AG09319 (cell line): ENCODE measurements around the gene NAPB.
A peak's percentile ranks its signal among the peaks of the same experiment; 100 is the strongest.

Experiments used
- DNase-seq: peaks from one replicate; pipeline ENCODE4 v3.0.0-alpha.2; 2010; ENCODE audit warnings: low read depth; ENCODE audit errors: extremely low read depth
- TF ChIP-seq, protein P1 (sequence below): IDR thresholded peaks from 2 replicates; pipeline ENCODE4 v1.5.1; 2011; ENCODE audit warnings: low read depth, mild to moderate bottlenecking, inconsistent platforms, low read length, moderate library complexity

The NAPB gene

DNA sequence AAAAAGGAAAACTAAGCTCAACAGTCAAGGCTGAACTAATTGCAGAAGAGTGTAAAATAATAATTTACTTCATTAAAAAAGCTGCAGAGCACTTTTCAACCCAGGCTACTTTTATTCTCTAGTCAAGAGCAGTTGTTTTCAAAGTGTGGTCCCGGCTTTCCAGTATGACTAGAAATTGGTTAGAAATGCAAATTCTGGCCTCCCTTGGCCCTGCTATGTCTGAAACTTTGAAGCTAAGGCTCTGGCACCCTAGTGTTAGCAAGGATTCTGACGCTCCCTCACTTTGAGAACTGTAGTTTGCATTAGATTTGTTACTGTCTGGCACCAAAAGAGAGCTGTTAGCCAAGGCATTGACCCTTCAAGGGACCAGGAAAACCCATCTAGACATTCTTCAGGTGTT lies 80.2 kb downstream of the NAPB start:
- TF ChIP-seq, protein P1, sequence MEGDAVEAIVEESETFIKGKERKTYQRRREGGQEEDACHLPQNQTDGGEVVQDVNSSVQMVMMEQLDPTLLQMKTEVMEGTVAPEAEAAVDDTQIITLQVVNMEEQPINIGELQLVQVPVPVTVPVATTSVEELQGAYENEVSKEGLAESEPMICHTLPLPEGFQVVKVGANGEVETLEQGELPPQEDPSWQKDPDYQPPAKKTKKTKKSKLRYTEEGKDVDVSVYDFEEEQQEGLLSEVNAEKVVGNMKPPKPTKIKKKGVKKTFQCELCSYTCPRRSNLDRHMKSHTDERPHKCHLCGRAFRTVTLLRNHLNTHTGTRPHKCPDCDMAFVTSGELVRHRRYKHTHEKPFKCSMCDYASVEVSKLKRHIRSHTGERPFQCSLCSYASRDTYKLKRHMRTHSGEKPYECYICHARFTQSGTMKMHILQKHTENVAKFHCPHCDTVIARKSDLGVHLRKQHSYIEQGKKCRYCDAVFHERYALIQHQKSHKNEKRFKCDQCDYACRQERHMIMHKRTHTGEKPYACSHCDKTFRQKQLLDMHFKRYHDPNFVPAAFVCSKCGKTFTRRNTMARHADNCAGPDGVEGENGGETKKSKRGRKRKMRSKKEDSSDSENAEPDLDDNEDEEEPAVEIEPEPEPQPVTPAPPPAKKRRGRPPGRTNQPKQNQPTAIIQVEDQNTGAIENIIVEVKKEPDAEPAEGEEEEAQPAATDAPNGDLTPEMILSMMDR = no peak
- no peak for DNase-seq

- DNase-seq = peak; percentile 35
- TF ChIP-seq, protein P1 = peak; percentile 81
These were observed 80.8 kb downstream of the NAPB start for GRCh38 chr20:23340524-23340923.

DNA sequence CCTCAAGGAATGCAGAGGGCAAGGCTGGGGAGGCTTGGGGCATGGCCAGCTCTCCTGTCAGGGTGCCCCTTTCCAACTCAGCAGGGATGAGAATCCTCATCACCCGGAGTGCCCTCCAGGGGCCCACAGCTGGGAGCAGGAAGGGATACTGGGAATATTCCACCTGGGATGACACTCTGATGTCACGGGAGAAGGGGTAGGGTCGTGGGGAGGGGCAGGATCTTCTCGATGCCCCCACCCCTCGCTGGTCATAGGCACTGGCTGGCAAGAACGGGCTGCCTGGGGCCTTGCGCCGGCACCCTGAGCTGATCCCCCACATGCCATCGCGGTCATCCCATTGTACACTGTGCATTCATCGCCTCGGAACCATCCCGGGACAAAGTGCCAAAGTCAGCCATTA lies 81.3 kb downstream of the NAPB start:
- TF ChIP-seq, protein P1 = no peak
- no peak for DNase-seq

GRCh38 chr20:23337312-23337711 lies 84.0 kb downstream of the NAPB start:
- no peak for DNase-seq

DNA sequence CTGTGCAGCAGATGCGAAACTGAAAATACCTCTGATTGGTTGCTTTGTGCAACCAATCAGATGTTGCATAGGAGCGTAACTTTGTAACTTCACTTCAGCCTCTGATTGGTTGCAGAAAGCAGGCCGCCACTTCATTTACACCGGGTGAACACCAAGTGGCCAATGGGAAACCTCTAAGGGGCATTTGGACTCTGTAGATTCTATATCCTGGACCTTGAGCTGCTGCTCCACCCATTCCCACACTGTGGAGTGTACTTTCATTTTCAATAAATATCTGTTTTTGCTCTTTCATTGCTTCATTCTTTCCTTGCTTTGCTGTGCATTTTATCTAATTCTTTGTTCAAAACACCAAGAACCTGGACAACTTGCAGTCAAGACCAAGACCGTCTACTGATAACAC lies 84.8 kb downstream of the NAPB start:
- DNase-seq = no peak
- TF ChIP-seq, protein P1 = no peak

More at GRCh38 chr20:23337312-23337711, 84.0 kb downstream of the NAPB start:
- TF ChIP-seq, protein P1 = no peak

DNA sequence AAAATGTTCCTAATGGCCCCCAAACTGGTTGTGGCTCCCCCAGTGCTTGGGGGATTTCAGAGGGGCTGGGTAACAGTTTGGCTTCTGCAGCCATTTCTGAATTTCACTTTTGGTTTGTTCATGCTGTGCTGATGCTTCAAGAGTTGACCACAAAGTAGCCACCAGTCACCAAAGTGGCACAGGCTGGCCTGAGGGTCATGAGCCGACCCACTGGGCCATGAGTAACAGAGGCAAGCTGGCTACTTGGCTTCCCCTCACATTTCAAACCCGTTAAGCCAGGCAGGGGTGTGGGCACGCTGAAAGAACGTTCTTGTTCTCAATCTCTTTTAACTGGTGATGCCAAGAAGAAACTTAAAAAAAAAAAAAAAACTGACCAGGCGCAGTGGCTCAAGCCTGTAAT lies 85.8 kb downstream of the NAPB start:
- TF ChIP-seq, protein P1 = no peak
- DNase-seq = no peak

- TF ChIP-seq, protein P1 = no peak
These were observed 87.2 kb downstream of the NAPB start for GRCh38 chr20:23334111-23334510.

More at GRCh38 chr20:23334111-23334510, 87.2 kb downstream of the NAPB start:
- DNase-seq = no peak
